ENCODE measurements around the gene CWC27.

GRCh38 chr5:64839936-64840335 is 71.2 kb downstream of the CWC27 start:
- no peak for TF ChIP-seq CTCF (IDR thresholded peaks at IDR 0.05)
- no peak for TF ChIP-seq EP300 (IDR thresholded peaks at IDR 0.05)
- no peak for TF ChIP-seq POLR2A (IDR thresholded peaks at IDR 0.05)
- TF ChIP-seq POLR2AphosphoS5 (IDR thresholded peaks at IDR 0.05), result no peak

Measured in stomach (tissue), 4 donors.